ENCODE measurements around the gene ANKS1A.
"Not testable (repeated sequence)": the region's sequence is repeated elsewhere in the genome, so short reads cannot be mapped to it uniquely, and the experiment has no call there.

The ANKS1A gene

DNA sequence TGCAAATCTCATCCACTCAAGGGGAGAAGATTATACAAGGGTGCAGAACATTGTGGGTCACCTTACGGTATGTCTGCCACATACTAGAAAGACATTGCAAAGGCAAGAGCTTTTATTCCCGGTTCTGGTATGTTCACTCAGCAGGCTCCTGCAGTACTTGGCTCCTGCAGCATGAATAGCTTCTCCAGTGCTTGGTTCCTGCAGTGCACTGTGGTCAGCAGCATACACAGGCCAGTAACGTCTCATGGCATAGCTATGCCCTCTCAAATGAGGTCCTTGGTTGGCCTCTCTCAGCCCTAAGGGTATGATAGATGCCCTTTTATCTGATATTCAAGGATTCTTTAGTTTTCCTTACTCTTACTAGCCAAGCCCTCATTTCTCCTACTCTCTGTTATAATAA lies 239.4 kb downstream of the ANKS1A start:
- DNase-seq: no peak

DNA sequence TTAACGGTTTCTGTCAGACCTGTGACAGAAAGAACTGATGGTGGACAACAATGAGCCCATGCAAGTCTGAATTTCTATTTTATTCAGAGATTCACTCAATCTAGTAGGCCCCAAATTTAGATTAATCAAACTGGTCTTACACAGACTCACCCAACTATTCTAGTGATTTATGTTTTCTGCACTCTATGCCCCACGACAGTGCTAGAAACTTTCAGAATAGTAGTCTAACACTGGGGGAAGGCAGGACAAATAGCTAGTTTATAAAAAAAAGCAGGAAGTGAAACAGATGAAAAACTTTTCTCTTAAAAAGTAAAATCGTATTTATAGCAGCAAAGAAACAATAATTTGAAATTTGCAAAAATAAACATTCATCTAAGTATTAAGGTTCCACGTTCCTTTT lies 247.1 kb downstream of the ANKS1A start:
- DNase-seq: no peak

DNA sequence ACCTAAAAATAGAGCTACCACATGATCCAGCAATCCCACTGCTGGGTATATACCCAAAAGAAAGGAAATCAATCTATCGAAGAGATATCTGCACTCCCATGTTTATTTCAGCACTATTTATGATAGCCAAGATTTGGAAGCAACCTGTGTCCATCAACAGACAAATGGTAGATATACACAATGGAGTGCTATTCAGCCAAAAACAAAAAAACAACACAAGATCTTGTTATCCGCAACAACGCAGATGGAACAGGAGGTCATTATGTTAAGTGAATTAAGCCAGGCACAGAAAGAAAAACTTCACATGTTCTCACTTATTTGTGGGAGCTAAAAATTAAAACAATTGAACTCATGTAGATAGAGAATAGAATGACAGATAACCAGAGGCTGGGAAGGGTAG lies 249.1 kb downstream of the ANKS1A start:
- not testable (repeated sequence) for DNase-seq

DNA sequence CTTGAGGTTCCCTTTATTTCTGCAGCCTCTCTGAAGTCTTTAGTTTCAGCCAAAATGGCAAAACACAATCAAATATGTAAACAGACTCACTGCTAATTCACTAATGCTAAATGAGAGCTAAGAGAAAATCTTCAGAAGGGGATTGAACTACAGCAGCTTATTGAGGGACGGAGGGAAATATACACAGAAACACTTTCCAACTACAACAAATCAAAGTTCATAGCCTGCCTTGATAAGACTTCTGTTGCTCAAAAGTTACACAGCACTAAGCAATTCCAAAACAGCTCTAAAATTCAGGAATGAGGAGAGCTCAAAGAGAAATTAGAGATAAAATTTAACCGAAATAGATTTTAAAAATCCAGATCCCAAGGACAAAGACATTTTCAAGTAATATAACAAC lies 250.4 kb downstream of the ANKS1A start:
- no peak for DNase-seq

DNA sequence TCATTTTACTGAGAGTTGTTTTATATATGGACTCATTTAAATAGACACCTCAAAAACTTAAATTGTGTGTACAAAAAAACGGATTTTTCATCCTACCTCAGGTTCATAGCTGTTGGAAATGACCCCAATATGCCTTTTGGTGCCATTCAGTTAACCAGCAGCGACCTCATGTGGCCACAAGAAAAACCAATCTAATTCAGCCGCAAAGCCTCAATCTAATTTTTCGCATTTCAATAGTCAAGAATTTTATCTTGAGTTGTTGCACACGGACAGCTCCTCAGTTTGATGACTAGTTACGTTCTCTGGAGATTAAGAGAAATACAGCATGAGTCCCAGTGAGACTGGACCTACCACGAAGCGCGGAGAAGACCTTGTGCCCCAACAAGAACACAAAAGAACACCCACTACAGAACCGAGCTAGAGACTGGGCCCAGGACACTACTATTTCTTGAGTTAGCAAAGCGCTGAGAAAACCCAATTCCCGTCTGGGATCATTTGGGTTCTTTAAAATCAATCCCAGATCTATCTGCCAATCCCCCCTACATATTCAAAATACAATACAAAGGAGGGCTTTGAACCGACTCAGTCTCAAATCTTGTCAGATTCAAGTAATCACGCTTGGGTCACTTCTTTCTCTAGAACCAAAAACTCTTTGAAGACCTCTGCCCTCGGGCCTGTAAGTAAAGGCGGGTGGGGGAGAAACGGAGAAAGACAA lies 251.0 kb downstream of the ANKS1A start:
- DNase-seq: peak; percentile 73

DNA sequence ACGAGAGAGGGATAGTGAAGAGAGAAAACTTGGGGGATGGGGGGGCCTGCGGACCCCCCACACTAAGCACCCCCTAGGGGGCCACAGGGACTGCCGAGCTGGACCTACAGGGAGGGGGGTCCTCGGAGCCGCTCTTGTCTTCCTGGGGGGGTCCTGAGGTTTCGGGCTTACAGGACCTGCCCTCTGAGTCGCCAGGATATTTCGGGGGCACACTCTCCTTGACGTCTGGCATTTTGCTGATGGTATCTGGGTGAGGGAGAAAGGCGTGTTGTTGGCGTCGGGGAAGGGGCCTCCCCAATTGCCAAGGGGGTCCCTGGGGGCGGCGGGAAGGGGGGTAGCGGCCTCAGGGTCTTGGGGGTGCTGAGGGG lies 251.6 kb downstream of the ANKS1A start:
- no peak for DNase-seq
